Sciatic nerve (tissue), 2 donors: ENCODE data around the gene ORC5. TPM values are rescaled to one million over a fixed set of nuclear protein-coding genes. Genes with fewer than 3 reads are reported as not detected.
A peak's percentile ranks its signal among the peaks of the same experiment; 100 is the strongest.

Experiments
- ATAC-seq: fragments of 200-7000 bp; cut with Tn5 transposase; one replicate; pipeline ENCODE4 v1.9.1; 2020; ENCODE audit warnings: mild to moderate bottlenecking, moderate library complexity
- DNase-seq: peaks from one replicate; pipeline ENCODE4 v3.0.0-alpha.2; 2020; ENCODE audit warnings: low spot score
- intact Hi-C: fragments of 100-400 bp; cut with DNase I; formaldehyde crosslinking; loops from one replicate; pipeline ENCODE4 v1.14.2; 2022
- total RNA-seq: library from RNA; stranded (reverse); fragmentation: NEBNext Ultra II Directional; extraction: Animal tissue kit (Norgen Biotek cat#: 25700); gene quantifications from one replicate; pipeline ENCODE4 v1.2.1, GENCODE V29; 2021
- donor health status: DM: no; HTN: no; CAD: no.
- donor health status: DM: no; HTN: no; CAD: no.

Gene ORC5
- total RNA-seq, 1 donor from 2014 or later = 21.4 TPM

GRCh38 chr7:104136561-104136960 lies 71.3 kb downstream of the ORC5 start:
- intact Hi-C loops = no loop called here
- ATAC-seq (no peak), DNase-seq (no peak)

- intact Hi-C loops = no loop called here
- ATAC-seq (no peak), DNase-seq (no peak)
These were observed 71.9 kb downstream of the ORC5 start for GRCh38 chr7:104135760-104136558.

- intact Hi-C loops = no loop called here
- no peak for ATAC-seq
These were observed 74.6 kb downstream of the ORC5 start for GRCh38 chr7:104133238-104133637.

GRCh38 chr7:104130726-104131125 lies 77.1 kb downstream of the ORC5 start:
- ATAC-seq (no peak), DNase-seq (no peak)
- intact Hi-C loops = no loop called here

More at GRCh38 chr7:104133238-104133637, 74.6 kb downstream of the ORC5 start:
- no peak for DNase-seq

GRCh38 chr7:104127204-104127603 lies 80.6 kb downstream of the ORC5 start:
- ATAC-seq (no peak), DNase-seq (no peak)
- intact Hi-C loops = no loop called here

- DNase-seq (no peak), ATAC-seq (peak; percentile 95)
- intact Hi-C loops = no loop called here
These were observed 81.4 kb downstream of the ORC5 start for GRCh38 chr7:104126411-104126841.

- no peak for DNase-seq
- no peak for ATAC-seq
- intact Hi-C loops = no loop called here
These were observed 82.8 kb downstream of the ORC5 start for GRCh38 chr7:104124893-104125477.

GRCh38 chr7:104124469-104124868 lies 83.3 kb downstream of the ORC5 start:
- DNase-seq (no peak), ATAC-seq (no peak)
- intact Hi-C loops = no loop called here

GRCh38 chr7:104123786-104124185 lies 84.0 kb downstream of the ORC5 start:
- ATAC-seq (no peak), DNase-seq (no peak)
- intact Hi-C loops = no loop called here

GRCh38 chr7:104113788-104114187 lies 94.0 kb downstream of the ORC5 start:
- DNase-seq (no peak), ATAC-seq (no peak)
- intact Hi-C loops = no loop called here

GRCh38 chr7:104112623-104113022 lies 95.2 kb downstream of the ORC5 start:
- intact Hi-C loops = no loop called here

GRCh38 chr7:104111271-104111670 lies 96.5 kb downstream of the ORC5 start:
- DNase-seq (no peak), ATAC-seq (no peak)
- intact Hi-C loops = no loop called here

More at GRCh38 chr7:104112623-104113022, 95.2 kb downstream of the ORC5 start:
- ATAC-seq (no peak), DNase-seq (no peak)

- ATAC-seq = peak; percentile 45
- DNase-seq = no peak
- intact Hi-C loops = no loop called here
These were observed 101.5 kb downstream of the ORC5 start for GRCh38 chr7:104106108-104106905.

- ATAC-seq = no peak
- intact Hi-C loops = no loop called here
- no peak for DNase-seq
These were observed 108.9 kb downstream of the ORC5 start for GRCh38 chr7:104098890-104099289.

GRCh38 chr7:104096683-104097082 lies 111.1 kb downstream of the ORC5 start:
- no peak for DNase-seq
- no peak for ATAC-seq
- intact Hi-C loops = no loop called here

GRCh38 chr7:104093127-104093526 lies 114.7 kb downstream of the ORC5 start:
- ATAC-seq (no peak), DNase-seq (no peak)
- intact Hi-C loops = no loop called here

GRCh38 chr7:104091242-104091641 lies 116.6 kb downstream of the ORC5 start:
- intact Hi-C loops = no loop called here
- ATAC-seq (no peak), DNase-seq (no peak)

GRCh38 chr7:104089612-104090011 lies 118.2 kb downstream of the ORC5 start:
- no peak for DNase-seq
- intact Hi-C loops = no loop called here
- ATAC-seq = no peak

GRCh38 chr7:104089061-104089460 lies 118.8 kb downstream of the ORC5 start:
- DNase-seq (no peak), ATAC-seq (no peak)
- intact Hi-C loops = no loop called here
